Heart left ventricle (tissue), 16 donors: ENCODE data around the gene SYNGAP1. TPM values are rescaled to one million over a fixed set of nuclear protein-coding genes. Genes with fewer than 3 reads are reported as not detected.

Experiments used
- ATAC-seq, 4 donors: fragments of 200-7000 bp; cut with Tn5 transposase; one replicate each; pipeline ENCODE4 v1.9.1; 2020 to 2022; ENCODE audit warnings: moderate library complexity in 4 of 4, mild to moderate bottlenecking in 3 of 4, moderate number of reproducible peaks in 1 of 4
- DNase-seq, 5 donors: peaks; one replicate each; pipeline ENCODE4 v3.0.0-alpha.2; 2020
- H3K27ac ChIP-seq, 12 donors: fragments of 200-600 bp; sonication (generic) in 4 of 12; one replicate each; pipeline versions ENCODE4 v1.5.0 to v1.8.0; 2016 to 2022; ENCODE audit warnings: mild to moderate bottlenecking in 2 of 12
- H3K27me3 ChIP-seq, 9 donors: fragments of 200-600 bp; sonication (generic) in 2 of 9; one replicate each; pipeline versions ENCODE4 v1.5.1 to v1.8.0; 2016 to 2022; ENCODE audit warnings: mild to moderate bottlenecking in 3 of 9
- H3K36me3 ChIP-seq, 9 donors: fragments of 200-600 bp; sonication (generic) in 2 of 9; one replicate each; pipeline versions ENCODE4 v1.5.0 to v1.8.0; 2018 to 2022; ENCODE audit warnings: mild to moderate bottlenecking in 2 of 9
- H3K4me1 ChIP-seq, 12 donors: fragments of 200-600 bp; sonication (generic) in 4 of 12; one replicate each; pipeline versions ENCODE4 v1.5.0 to v1.8.0; 2016 to 2022; ENCODE audit warnings: mild to moderate bottlenecking in 3 of 12
- H3K4me3 ChIP-seq, 12 donors: fragments of 200-600 bp; sonication (generic) in 4 of 12; one replicate each; pipeline versions ENCODE4 v1.5.0 to v1.8.0; 2017 to 2022; ENCODE audit warnings: mild to moderate bottlenecking in 9 of 12, moderate library complexity in 4 of 12
- H3K9me3 ChIP-seq, 12 donors: fragments of 200-600 bp; sonication (generic) in 4 of 12; one replicate each; pipeline versions ENCODE4 v1.5.0 to v1.8.0; 2016 to 2022; ENCODE audit warnings: mild to moderate bottlenecking in 1 of 12
- POLR2A ChIP-seq, 2 donors: fragments of 450-650 bp; IDR thresholded peaks; one replicate each; pipeline ENCODE4 v1.6.1; 2017; ENCODE audit warnings: antibody characterized with exemption in 2 of 2, mild to moderate bottlenecking in 2 of 2, moderate library complexity in 2 of 2
- WGBS, 4 donors: extraction: QIAGEN DNeasy Blood & Tissue Kit in 2 of 4; methylation state at CpG; one replicate each; pipeline versions ENCODE4 v1.1.5 to v1.1.7; 2013 to 2018; 5-methylcytosine and 5-hydroxymethylcytosine counted together
- intact Hi-C, 10 donors: fragments of 100-400 bp; cut with DNase I; formaldehyde crosslinking; loops; one replicate each; pipeline versions ENCODE4 v1.11.1 to v1.14.2; 2022
- polyA plus RNA-seq, 2 donors: library from polyadenylated mRNA; stranded (reverse); fragments of 200-250 nt; gene quantifications; one replicate each; pipeline ENCODE4 v1.2.3, GENCODE V29; 2013
- total RNA-seq, 9 donors: library from RNA; depleted of rRNA in 2 of 9; stranded (reverse); fragments of >200 nt in 2 of 9; fragmentation: NEBNext Ultra II Directional in 3 of 9; extraction: Animal tissue kit (Norgen Biotek cat#: 25700) in 3 of 9; gene quantifications; one replicate each; pipeline versions ENCODE4 v1.1.0 to v1.2.4, GENCODE V29; 2016 to 2023
- TF ChIP-seq, protein P1 (sequence below), 12 donors: fragments of 200-600 bp; sonication (generic) in 4 of 12; IDR thresholded peaks; one replicate each; pipeline versions ENCODE4 v1.5.0 to v1.8.0; 2018 to 2022; ENCODE audit warnings: antibody characterized with exemption in 12 of 12, mild to moderate bottlenecking in 5 of 12
- donor health status: ischemic (EF 13 %, LVEDD 7.1; RV severe dilation, severe dysfunction).
- donor health status: healthy with polysubstance abuse.
- donor health status: DM: no; HTN: yes; CAD: no.
- donor health status: DM: no; HTN: no; CAD: no.
- donor health status: ischemic (EF 25% LVEDD 6.9; RV normal size, moderate dysfunction).
- donor health status: ischemic (EF 25% LVEDD 5.7; RV mildly dilated, moderate dysfunction).
- donor health status: healthy.
- donor health status: DM: yes; HTN: yes; CAD: no.
- donor health status: ischemic (EF 35%, LVEDD 5.7; RV mildly dilated, moderate dysfunction).
- donor health status: nonischemic (EF 11% LVEDD 7.7; RV severe dilation, severe dysfunction).
- donor health status: DM: yes; HTN: yes; CAD: no.
- donor health status: PGD.
- donor health status: ischemic (EF 29% LVEDD 5.4; RV normal size, mild dysfunction).
- donor health status: nonischemic (EF 23%, LVEDD 6.1; RV moderate dilation, normal function).

The SYNGAP1 gene
- total and polyA plus RNA-seq, 11 donors: 2.4 to 9.9 (median 5.0) TPM

DNA sequence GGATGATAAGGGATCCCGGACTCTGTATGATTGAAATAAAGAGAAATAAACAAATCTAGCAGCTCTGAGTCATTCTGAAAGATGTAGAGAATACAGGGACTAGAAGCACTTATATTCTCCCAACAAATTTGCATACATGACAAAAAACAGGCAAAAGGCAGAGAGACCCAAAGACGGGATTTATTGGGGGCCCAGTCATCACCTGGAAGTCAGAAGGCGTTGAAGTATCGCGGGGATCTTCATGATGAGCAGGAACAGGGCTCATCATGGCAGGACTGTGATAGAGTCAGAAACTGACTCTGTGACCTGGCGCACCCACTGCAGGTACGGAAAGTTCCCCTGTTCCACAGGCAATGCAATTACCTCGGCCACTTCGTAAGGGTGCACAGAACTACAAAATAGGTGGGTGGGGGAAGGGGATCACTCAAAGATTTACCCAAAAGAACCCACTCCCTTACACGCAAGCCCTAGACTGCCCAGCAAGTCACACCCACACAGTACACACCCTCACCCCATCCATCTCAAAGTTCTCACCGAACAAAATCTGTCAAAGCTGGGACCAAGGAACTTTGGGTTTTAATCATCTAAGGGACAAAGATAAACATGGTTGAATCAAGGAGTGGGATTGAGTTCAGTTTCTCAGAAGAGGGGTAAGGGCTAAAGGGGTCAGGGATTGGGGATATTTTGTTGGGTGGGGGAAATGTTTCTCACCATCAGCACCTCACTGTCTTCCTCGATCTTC is 3.3 kb upstream of the SYNGAP1 start:
- intact Hi-C loops: loop anchor here in 2 of 10 donors (10.0 kb wide), 1 partner anchor 158 kb away; no protein-coding TSS in a partner anchor

DNA sequence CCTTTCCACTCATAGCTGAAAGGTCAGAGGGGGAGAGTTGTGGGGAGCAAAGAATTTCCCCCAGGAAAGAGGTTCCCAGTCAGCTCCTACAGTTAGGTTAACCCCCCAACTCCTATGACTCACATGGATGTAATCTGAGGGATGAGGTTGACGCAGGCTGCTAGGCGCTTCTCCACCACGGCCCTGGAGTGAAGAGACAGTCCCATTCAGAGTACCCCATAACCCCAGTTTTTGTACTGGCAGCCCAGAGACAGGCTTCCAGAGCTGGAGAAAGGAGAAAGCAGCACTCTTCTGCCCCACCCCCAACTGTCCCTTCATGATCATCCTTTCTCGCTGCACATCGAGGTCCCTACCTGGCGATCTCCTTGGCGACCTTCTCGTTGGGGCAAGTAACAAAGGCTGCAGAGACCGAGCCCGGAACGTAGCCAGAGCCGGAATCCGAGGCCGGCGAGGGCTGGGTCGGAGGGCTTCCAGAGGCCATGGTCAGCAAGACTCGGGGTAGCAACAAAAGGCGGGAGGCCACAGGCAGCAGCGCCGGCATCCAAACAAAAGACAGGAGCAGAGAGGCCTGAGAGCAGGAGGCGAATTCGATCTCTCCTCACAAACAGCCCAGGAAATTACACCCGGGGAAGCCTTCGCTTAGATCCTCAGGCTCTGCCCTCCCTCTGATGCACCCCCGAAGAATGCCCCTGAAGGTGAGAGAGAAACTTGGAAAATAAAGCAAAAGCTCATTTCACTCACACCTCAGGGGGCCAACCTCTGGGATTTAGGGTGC is 2.5 kb upstream of the SYNGAP1 start:
- TF ChIP-seq POLR2A (IDR thresholded peaks at IDR 0.05): no peak
- TF ChIP-seq, protein P1, sequence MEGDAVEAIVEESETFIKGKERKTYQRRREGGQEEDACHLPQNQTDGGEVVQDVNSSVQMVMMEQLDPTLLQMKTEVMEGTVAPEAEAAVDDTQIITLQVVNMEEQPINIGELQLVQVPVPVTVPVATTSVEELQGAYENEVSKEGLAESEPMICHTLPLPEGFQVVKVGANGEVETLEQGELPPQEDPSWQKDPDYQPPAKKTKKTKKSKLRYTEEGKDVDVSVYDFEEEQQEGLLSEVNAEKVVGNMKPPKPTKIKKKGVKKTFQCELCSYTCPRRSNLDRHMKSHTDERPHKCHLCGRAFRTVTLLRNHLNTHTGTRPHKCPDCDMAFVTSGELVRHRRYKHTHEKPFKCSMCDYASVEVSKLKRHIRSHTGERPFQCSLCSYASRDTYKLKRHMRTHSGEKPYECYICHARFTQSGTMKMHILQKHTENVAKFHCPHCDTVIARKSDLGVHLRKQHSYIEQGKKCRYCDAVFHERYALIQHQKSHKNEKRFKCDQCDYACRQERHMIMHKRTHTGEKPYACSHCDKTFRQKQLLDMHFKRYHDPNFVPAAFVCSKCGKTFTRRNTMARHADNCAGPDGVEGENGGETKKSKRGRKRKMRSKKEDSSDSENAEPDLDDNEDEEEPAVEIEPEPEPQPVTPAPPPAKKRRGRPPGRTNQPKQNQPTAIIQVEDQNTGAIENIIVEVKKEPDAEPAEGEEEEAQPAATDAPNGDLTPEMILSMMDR (IDR thresholded peaks at IDR 0.05): no peak
- DNase-seq: peak in 1 of 5 donors; percentile 59
- intact Hi-C loops: loop anchor here in 2 of 10 donors (10.0 kb wide), 1 partner anchor 157 kb away; no protein-coding TSS in a partner anchor
- ATAC-seq: peak in 1 of 4 donors; percentile 8
- Histone ChIP-seq H3K27me3 (no peaks in the 10 kb centered on the region), H3K27ac (peak overlapping the region in 11 of 12 donors; percentile 71 to 97 (median 93)), H3K9me3 (no peaks in the 10 kb centered on the region), H3K36me3 (peaks cover 0 to 46% (median 42%) of the 10 kb centered on the region in 9 donors), H3K4me3 (peak overlapping the region; percentile 30 to 80 (median 65)), H3K4me1 (peaks cover 0 to 46% (median 33%) of the 10 kb centered on the region in 12 donors)
- 3 to 4% (median 4%) methylated on average over 23 to 25 of the region's 25 CpGs for WGBS, 4 donors

More for the DNA sequence above, 3.3 kb upstream of the SYNGAP1 start:
- Histone ChIP-seq H3K36me3 (peaks cover 0 to 49% (median 46%) of the 10 kb centered on the region in 9 donors), H3K4me3 (peak overlapping the region in 9 of 12 donors; percentile 64 to 80 (median 66)), H3K4me1 (peaks cover 6 to 54% (median 40%) of the 10 kb centered on the region in 12 donors), H3K9me3 (no peaks in the 10 kb centered on the region), H3K27me3 (no peaks in the 10 kb centered on the region), H3K27ac (peak overlapping the region in 8 of 12 donors; percentile 71 to 97 (median 93))
- WGBS, 4 donors: 63 to 70% (median 66%) methylated on average over 12 of the region's 12 CpGs
- DNase-seq: no peak
- TF ChIP-seq POLR2A (IDR thresholded peaks at IDR 0.05): no peak
- TF ChIP-seq, protein P1 (IDR thresholded peaks at IDR 0.05): no peak
- ATAC-seq: no peak

DNA sequence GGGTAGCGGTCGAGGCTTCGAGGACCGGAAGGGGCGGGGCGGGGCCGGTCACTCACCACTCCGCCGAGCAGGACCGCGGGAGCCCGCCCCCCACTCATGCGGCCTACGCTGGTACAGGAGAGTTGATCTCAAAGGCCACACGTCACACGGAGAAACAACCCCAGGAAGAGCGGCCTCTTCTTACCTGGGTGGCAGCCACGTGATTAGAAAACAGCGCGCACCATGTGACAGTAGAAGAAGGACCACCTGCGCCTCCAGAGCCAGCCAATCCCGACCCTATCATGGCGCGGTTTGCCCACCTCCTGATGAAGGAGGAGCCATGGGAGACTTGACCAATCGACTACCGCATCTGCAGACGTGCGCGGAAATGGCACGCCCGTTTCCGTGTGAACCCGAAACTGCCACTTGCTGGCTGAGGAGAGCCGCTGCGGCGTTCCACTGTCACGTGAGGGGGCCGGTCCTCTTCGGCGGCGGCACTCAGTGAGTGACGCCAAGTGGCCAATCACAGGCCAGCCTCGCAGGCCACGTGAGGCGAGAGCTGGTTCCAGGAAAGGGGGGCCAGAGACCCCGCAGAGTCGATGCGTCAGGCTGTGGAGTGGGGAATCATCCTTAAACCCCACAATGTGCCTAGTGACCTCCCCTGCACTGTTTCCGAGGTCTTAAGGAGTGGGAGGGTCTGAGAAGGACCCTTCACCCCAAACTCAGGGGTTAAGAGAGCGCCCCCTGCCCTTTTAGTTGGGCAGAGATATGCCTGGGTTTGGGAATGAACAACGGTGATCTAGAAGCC is 1.8 kb upstream of the SYNGAP1 start, which contains the start of gene CUTA:
CUTA (minus strand) TSS at position 205 of the 787 bp plus-strand sequence; CDS start at position 98, 107 bp downstream.
- 0 to 1% (median 1%) methylated on average over 36 to 51 of the region's 51 CpGs for WGBS, 4 donors
- DNase-seq: peak; percentile 100

More for the DNA sequence above, 1.8 kb upstream of the SYNGAP1 start, which contains the start of gene CUTA:
- peak; percentile 94 to 97 (median 96) for ATAC-seq
- intact Hi-C loops: loop anchor here in 2 of 10 donors (1.0 to 10.0 kb wide), 3 partner anchors 8 to 157 kb away; partner anchors contain the start of gene KIFC1 (in 1 of the 2)
- peak within 1 kb of the TSS; percentile 30 to 80 (median 65) for H3K4me3 ChIP-seq
- H3K4me1 ChIP-seq: peaks cover 0 to 40% (median 25%) of the 10 kb centered on the region in 12 donors
- H3K9me3 ChIP-seq: no peaks in the 10 kb centered on the region
- H3K27ac ChIP-seq: peak within 1 kb of the TSS; percentile 83 to 97 (median 92)
- no peaks in the 10 kb centered on the region for H3K27me3 ChIP-seq
- TF ChIP-seq, protein P1 (IDR thresholded peaks at IDR 0.05): peak in 11 of 12 donors; percentile 23 to 64 (median 50)
- peak in 1 of 2 donors; percentile 63 for TF ChIP-seq POLR2A (IDR thresholded peaks at IDR 0.05)
- peaks cover 0 to 38% (median 35%) of the 10 kb centered on the region in 9 donors for H3K36me3 ChIP-seq
